Measurements from ENCODE around the gene PCSK7.

- TF ChIP-seq GLIS3 (CRISPR knock-in tag; IDR thresholded peaks at IDR 0.05) (no peak), RARB (CRISPR knock-in tag; IDR thresholded peaks at IDR 0.05) (no peak), PATZ1 (CRISPR knock-in tag; IDR thresholded peaks at IDR 0.05; ENCODE audit: borderline replicate concordance) (no peak), ZFP3 (CRISPR knock-in tag; IDR thresholded peaks at IDR 0.05) (no peak), SNAI2 (CRISPR knock-in tag; IDR thresholded peaks at IDR 0.05) (no peak), CREB5 (CRISPR knock-in tag; IDR thresholded peaks at IDR 0.05; ENCODE audit: low read depth) (no peak), TCF4 (CRISPR knock-in tag; IDR thresholded peaks at IDR 0.05; ENCODE audit: borderline replicate concordance) (no peak), ISL1 (CRISPR knock-in tag; IDR thresholded peaks at IDR 0.05) (no peak), OSR1 (CRISPR knock-in tag; IDR thresholded peaks at IDR 0.05) (no peak), CSRNP3 (CRISPR knock-in tag; IDR thresholded peaks at IDR 0.05) (no peak), ESRRG (CRISPR knock-in tag; IDR thresholded peaks at IDR 0.05) (no peak)
Measured at GRCh38 chr11:117221775-117222517, 9.9 kb downstream of the PCSK7 start.

Measured in SK-N-SH treated with all-trans-retinoic acid at 6 μM for 48 hours (cell line).